GM23338 (cell line): ENCODE measurements around the gene TRDMT1. TPM values are rescaled to one million over a fixed set of nuclear protein-coding genes. Genes with fewer than 3 reads are reported as not detected.
A peak's percentile ranks its signal among the peaks of the same experiment; 100 is the strongest.

ENCODE experiments used
- ATAC-seq: fragments of 200-7000 bp; cut with Tn5 transposase; 3 replicates; pipeline ENCODE4 v1.9.1; 2020
- DNase-seq: peaks from one replicate; pipeline ENCODE4 v3.0.0-alpha.2; 2015; ENCODE audit warnings: low spot score
- H2AFZ ChIP-seq: fragments of 200-600 bp; sonication (generic); 2 replicates; pipeline ENCODE4 v1.8.0; 2016; ENCODE audit warnings: antibody characterized with exemption, mild to moderate bottlenecking, moderate library complexity
- H3F3A ChIP-seq: fragments of 200-600 bp; sonication (generic); replicated peaks from 2 replicates; pipeline ENCODE4 v1.8.0; 2017; ENCODE audit warnings: antibody characterized with exemption, mixed run types, low read depth
- H3K27ac ChIP-seq: fragments of 200-600 bp; sonication (generic); 2 replicates; pipeline ENCODE4 v1.6.1; 2016; ENCODE audit warnings: low read depth
- H3K27me3 ChIP-seq: fragments of 200-600 bp; sonication (generic); 2 replicates; pipeline ENCODE4 v1.8.0; 2016; ENCODE audit warnings: mild to moderate bottlenecking, mixed run types, moderate library complexity; ENCODE audit not compliant: insufficient read depth
- H3K36me3 ChIP-seq: fragments of 200-600 bp; sonication (generic); 2 replicates; pipeline ENCODE4 v1.8.0; 2016; ENCODE audit warnings: mild to moderate bottlenecking; ENCODE audit not compliant: insufficient read depth
- H3K4me1 ChIP-seq: fragments of 200-600 bp; sonication (generic); 2 replicates; pipeline ENCODE4 v1.8.0; 2016; ENCODE audit warnings: mild to moderate bottlenecking, moderate library complexity; ENCODE audit not compliant: insufficient read depth
- H3K4me2 ChIP-seq: fragments of 200-600 bp; sonication (generic); 2 replicates; pipeline ENCODE4 v1.7.1; 2017; ENCODE audit warnings: mixed run types
- H3K4me3 ChIP-seq: fragments of 200-600 bp; sonication (generic); 2 replicates; pipeline ENCODE4 v1.6.1; 2016; ENCODE audit warnings: mixed run types
- H3K79me2 ChIP-seq: fragments of 200-600 bp; sonication (generic); replicated peaks from 2 replicates; pipeline ENCODE4 v1.8.0; 2017; ENCODE audit warnings: mild to moderate bottlenecking; ENCODE audit not compliant: insufficient read depth
- H3K9me2 ChIP-seq: fragments of 200-600 bp; sonication (generic); 2 replicates; pipeline ENCODE4 v1.8.0; 2017; ENCODE audit not compliant: insufficient read depth
- H4K20me1 ChIP-seq: fragments of 200-600 bp; sonication (generic); replicated peaks from 2 replicates; pipeline ENCODE4 v1.8.0; 2017; ENCODE audit warnings: mild to moderate bottlenecking; ENCODE audit not compliant: insufficient read depth
- H3K27ac Mint-ChIP-seq: 2 replicates; pipeline ENCODE4 v1.8.0; 2020; ENCODE audit warnings: inconsistent platforms, mild to moderate bottlenecking, moderate library complexity, mixed read lengths
- H3K27me3 Mint-ChIP-seq: 3 replicates; pipeline ENCODE4 v1.8.0; 2022; ENCODE audit warnings: low read depth, mild to moderate bottlenecking, moderate library complexity, mixed read lengths, inconsistent platforms; ENCODE audit not compliant: insufficient read depth, poor library complexity
- H3K36me3 Mint-ChIP-seq: 3 replicates; pipeline ENCODE4 v1.8.0; 2021; ENCODE audit warnings: low read depth, mild to moderate bottlenecking, inconsistent platforms, moderate library complexity, mixed read lengths
- H3K4me1 Mint-ChIP-seq: 3 replicates; pipeline ENCODE4 v1.8.0; 2020; ENCODE audit warnings: mild to moderate bottlenecking, inconsistent platforms, mixed read lengths
- H3K4me3 Mint-ChIP-seq: 3 replicates; pipeline ENCODE4 v1.8.0; 2021; ENCODE audit warnings: moderate library complexity, mild to moderate bottlenecking, inconsistent platforms, mixed read lengths
- H3K9me3 Mint-ChIP-seq: 3 replicates; pipeline ENCODE4 v1.8.0; 2020; ENCODE audit warnings: moderate library complexity, mild to moderate bottlenecking, inconsistent platforms, mixed read lengths
- CREB1 ChIP-seq: fragments of 250-450 bp; sonication (Bioruptor Pico); IDR thresholded peaks from 2 replicates; pipeline ENCODE4 v1.5.0; 2020; ENCODE audit warnings: low read depth, mild to moderate bottlenecking, moderate library complexity
- EZH2 ChIP-seq: fragments of 200-600 bp; sonication (generic); IDR thresholded peaks from one replicate; pipeline ENCODE4 v1.8.0; 2017; ENCODE audit warnings: antibody characterized with exemption, mild to moderate bottlenecking, low read depth; ENCODE audit not compliant: unreplicated experiment
- EZH2phosphoT487 ChIP-seq: fragments of 200-600 bp; sonication (generic); IDR thresholded peaks from one replicate; pipeline ENCODE4 v1.8.1; 2018; ENCODE audit warnings: antibody characterized with exemption; ENCODE audit not compliant: unreplicated experiment
- JUNB ChIP-seq: IDR thresholded peaks from one replicate; pipeline ENCODE4 v1.6.1; 2016; ENCODE audit warnings: antibody characterized with exemption; ENCODE audit not compliant: unreplicated experiment
- NANOG ChIP-seq: IDR thresholded peaks from 2 replicates; pipeline ENCODE4 v1.6.1; 2016; ENCODE audit warnings: antibody characterized with exemption, borderline replicate concordance
- POLR2AphosphoS5 ChIP-seq: IDR thresholded peaks from 2 replicates; pipeline ENCODE4 v1.6.1; 2016; ENCODE audit warnings: antibody characterized with exemption, low read depth
- STAT1 ChIP-seq: IDR thresholded peaks from one replicate; pipeline ENCODE4 v1.6.1; 2016; ENCODE audit warnings: antibody characterized with exemption; ENCODE audit not compliant: unreplicated experiment
- ZNF114 ChIP-seq: fragments of 250-450 bp; sonication (Bioruptor Pico); IDR thresholded peaks from 2 replicates; pipeline ENCODE4 v1.5.0; 2020; ENCODE audit warnings: mild to moderate bottlenecking, moderate library complexity
- ZNF331 ChIP-seq: fragments of 250-450 bp; sonication (Bioruptor Pico); IDR thresholded peaks from 2 replicates; pipeline ENCODE4 v1.5.0; 2020; ENCODE audit warnings: low read depth, mild to moderate bottlenecking, moderate library complexity
- polyA plus RNA-seq: library from polyadenylated mRNA; unstranded; fragments of >200 nt; fragmentation: Nextera tagmentation; extraction: Ambion mirVana; gene quantifications from 2 replicates; pipeline ENCODE4 v1.2.1, GENCODE V29; 2016
- total RNA-seq: library from RNA; depleted of rRNA; stranded (reverse); fragments of >200 nt; shearing (Covaris generic); gene quantifications from 2 replicates; pipeline ENCODE4 v1.2.3, GENCODE V29; 2014
- TF ChIP-seq, protein P1 (sequence below): IDR thresholded peaks from 2 replicates; pipeline ENCODE4 v1.6.1; 2016; ENCODE audit warnings: antibody characterized with exemption
- TF ChIP-seq, protein P2 (sequence below), 2 experiments: fragments of 200-600 bp in 1 of 2; sonication (generic) in 1 of 2; conservative IDR thresholded peaks; 2 replicates each; pipeline versions ENCODE4 v1.5.1 to v1.6.1; 2016 to 2017; ENCODE audit warnings: antibody characterized with exemption in 2 of 2, low read depth in 2 of 2, mild to moderate bottlenecking in 2 of 2, moderate library complexity in 1 of 2
- TF ChIP-seq, protein P3 (sequence below): fragments of 250-450 bp; sonication (Bioruptor Pico); IDR thresholded peaks from 2 replicates; pipeline ENCODE4 v1.5.0; 2020; ENCODE audit warnings: mild to moderate bottlenecking, moderate library complexity
- TF ChIP-seq, protein P4 (sequence below): IDR thresholded peaks from one replicate; pipeline ENCODE4 v1.6.1; 2018; ENCODE audit warnings: antibody characterized with exemption; ENCODE audit not compliant: unreplicated experiment

TRDMT1 gene
- total and polyA plus RNA-seq, 2 experiments from 2014 or later, result 16.0 to 37.7 TPM

DNA sequence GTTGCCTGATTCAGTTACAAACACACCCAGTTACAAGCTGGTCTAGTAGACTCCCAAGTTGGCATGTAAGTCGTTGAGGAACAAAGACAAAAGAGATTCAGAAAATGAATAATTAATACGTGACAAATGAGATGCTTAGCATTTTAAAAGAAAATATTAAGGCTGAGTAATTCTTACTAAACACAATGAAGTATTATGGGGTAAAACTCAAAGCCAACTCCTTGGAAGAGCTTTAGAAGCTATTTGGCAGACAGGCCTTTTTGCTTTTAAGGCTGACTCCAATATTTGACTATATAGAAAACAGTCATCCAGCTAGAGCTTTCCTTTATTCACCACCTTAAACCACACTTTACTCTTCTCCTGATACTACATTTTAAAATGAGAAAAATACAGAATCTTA lies 5.4 kb downstream of the TRDMT1 start:
- Histone ChIP-seq H3K27ac (no peak overlapping the region), H3K79me2 (peaks cover 74% of the 10 kb centered on the region), H3K4me1 (peaks cover 34% of the 10 kb centered on the region), H4K20me1 (no peaks in the 10 kb centered on the region), H3K36me3 (no peaks in the 10 kb centered on the region), H2AFZ (no peak overlapping the region), H3F3A (no peaks in the 10 kb centered on the region), H3K27me3 (no peaks in the 10 kb centered on the region), H3K4me3 (no peak overlapping the region), H3K9me2 (no peaks in the 10 kb centered on the region), H3K4me2 (peak overlapping the region; percentile 9)
- Mint-ChIP-seq H3K4me1 (peaks cover 39% of the 10 kb centered on the region), H3K27me3 (peaks cover 1% of the 10 kb centered on the region), H3K4me3 (no peak overlapping the region), H3K36me3 (peaks cover 4% of the 10 kb centered on the region; the same call in 2 of the 3 replicates), H3K9me3 (peaks cover 3% of the 10 kb centered on the region; the same call in 1 of the 3 replicates), H3K27ac (no peak overlapping the region)
- no peak for TF ChIP-seq NANOG
- TF ChIP-seq, protein P1, sequence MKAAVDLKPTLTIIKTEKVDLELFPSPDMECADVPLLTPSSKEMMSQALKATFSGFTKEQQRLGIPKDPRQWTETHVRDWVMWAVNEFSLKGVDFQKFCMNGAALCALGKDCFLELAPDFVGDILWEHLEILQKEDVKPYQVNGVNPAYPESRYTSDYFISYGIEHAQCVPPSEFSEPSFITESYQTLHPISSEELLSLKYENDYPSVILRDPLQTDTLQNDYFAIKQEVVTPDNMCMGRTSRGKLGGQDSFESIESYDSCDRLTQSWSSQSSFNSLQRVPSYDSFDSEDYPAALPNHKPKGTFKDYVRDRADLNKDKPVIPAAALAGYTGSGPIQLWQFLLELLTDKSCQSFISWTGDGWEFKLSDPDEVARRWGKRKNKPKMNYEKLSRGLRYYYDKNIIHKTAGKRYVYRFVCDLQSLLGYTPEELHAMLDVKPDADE, result no peak
- TF ChIP-seq, protein P2, sequence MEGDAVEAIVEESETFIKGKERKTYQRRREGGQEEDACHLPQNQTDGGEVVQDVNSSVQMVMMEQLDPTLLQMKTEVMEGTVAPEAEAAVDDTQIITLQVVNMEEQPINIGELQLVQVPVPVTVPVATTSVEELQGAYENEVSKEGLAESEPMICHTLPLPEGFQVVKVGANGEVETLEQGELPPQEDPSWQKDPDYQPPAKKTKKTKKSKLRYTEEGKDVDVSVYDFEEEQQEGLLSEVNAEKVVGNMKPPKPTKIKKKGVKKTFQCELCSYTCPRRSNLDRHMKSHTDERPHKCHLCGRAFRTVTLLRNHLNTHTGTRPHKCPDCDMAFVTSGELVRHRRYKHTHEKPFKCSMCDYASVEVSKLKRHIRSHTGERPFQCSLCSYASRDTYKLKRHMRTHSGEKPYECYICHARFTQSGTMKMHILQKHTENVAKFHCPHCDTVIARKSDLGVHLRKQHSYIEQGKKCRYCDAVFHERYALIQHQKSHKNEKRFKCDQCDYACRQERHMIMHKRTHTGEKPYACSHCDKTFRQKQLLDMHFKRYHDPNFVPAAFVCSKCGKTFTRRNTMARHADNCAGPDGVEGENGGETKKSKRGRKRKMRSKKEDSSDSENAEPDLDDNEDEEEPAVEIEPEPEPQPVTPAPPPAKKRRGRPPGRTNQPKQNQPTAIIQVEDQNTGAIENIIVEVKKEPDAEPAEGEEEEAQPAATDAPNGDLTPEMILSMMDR (conservative IDR thresholded peaks at IDR 0.05; ENCODE audit: low read depth in 2 of 2), result no peak
- TF ChIP-seq, protein P3, sequence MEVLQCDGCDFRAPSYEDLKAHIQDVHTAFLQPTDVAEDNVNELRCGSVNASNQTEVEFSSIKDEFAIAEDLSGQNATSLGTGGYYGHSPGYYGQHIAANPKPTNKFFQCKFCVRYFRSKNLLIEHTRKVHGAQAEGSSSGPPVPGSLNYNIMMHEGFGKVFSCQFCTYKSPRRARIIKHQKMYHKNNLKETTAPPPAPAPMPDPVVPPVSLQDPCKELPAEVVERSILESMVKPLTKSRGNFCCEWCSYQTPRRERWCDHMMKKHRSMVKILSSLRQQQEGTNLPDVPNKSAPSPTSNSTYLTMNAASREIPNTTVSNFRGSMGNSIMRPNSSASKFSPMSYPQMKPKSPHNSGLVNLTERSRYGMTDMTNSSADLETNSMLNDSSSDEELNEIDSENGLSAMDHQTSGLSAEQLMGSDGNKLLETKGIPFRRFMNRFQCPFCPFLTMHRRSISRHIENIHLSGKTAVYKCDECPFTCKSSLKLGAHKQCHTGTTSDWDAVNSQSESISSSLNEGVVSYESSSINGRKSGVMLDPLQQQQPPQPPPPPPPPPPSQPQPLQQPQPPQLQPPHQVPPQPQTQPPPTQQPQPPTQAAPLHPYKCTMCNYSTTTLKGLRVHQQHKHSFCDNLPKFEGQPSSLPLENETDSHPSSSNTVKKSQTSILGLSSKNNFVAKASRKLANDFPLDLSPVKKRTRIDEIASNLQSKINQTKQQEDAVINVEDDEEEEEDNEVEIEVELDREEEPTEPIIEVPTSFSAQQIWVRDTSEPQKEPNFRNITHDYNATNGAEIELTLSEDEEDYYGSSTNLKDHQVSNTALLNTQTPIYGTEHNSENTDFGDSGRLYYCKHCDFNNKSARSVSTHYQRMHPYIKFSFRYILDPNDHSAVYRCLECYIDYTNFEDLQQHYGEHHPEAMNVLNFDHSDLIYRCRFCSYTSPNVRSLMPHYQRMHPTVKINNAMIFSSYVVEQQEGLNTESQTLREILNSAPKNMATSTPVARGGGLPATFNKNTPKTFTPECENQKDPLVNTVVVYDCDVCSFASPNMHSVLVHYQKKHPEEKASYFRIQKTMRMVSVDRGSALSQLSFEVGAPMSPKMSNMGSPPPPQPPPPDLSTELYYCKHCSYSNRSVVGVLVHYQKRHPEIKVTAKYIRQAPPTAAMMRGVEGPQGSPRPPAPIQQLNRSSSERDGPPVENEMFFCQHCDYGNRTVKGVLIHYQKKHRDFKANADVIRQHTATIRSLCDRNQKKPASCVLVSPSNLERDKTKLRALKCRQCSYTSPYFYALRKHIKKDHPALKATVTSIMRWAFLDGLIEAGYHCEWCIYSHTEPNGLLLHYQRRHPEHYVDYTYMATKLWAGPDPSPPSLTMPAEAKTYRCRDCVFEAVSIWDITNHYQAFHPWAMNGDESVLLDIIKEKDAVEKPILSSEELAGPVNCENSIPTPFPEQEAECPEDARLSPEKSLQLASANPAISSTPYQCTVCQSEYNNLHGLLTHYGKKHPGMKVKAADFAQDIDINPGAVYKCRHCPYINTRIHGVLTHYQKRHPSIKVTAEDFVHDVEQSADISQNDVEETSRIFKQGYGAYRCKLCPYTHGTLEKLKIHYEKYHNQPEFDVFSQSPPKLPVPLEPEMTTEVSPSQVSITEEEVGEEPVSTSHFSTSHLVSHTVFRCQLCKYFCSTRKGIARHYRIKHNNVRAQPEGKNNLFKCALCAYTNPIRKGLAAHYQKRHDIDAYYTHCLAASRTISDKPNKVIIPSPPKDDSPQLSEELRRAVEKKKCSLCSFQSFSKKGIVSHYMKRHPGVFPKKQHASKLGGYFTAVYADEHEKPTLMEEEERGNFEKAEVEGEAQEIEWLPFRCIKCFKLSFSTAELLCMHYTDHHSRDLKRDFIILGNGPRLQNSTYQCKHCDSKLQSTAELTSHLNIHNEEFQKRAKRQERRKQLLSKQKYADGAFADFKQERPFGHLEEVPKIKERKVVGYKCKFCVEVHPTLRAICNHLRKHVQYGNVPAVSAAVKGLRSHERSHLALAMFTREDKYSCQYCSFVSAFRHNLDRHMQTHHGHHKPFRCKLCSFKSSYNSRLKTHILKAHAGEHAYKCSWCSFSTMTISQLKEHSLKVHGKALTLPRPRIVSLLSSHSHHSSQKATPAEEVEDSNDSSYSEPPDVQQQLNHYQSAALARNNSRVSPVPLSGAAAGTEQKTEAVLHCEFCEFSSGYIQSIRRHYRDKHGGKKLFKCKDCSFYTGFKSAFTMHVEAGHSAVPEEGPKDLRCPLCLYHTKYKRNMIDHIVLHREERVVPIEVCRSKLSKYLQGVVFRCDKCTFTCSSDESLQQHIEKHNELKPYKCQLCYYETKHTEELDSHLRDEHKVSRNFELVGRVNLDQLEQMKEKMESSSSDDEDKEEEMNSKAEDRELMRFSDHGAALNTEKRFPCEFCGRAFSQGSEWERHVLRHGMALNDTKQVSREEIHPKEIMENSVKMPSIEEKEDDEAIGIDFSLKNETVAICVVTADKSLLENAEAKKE (CRISPR knock-in tag), result no peak
- TF ChIP-seq ZNF114, result no peak
- TF ChIP-seq POLR2AphosphoS5, result no peak
- no peak for TF ChIP-seq EZH2
- TF ChIP-seq EZH2phosphoT487, result no peak
- no peak for TF ChIP-seq CREB1 (CRISPR knock-in tag)
- TF ChIP-seq STAT1, result no peak
- no peak for TF ChIP-seq JUNB
- no peak for TF ChIP-seq ZNF331 (CRISPR knock-in tag)
- TF ChIP-seq, protein P4, sequence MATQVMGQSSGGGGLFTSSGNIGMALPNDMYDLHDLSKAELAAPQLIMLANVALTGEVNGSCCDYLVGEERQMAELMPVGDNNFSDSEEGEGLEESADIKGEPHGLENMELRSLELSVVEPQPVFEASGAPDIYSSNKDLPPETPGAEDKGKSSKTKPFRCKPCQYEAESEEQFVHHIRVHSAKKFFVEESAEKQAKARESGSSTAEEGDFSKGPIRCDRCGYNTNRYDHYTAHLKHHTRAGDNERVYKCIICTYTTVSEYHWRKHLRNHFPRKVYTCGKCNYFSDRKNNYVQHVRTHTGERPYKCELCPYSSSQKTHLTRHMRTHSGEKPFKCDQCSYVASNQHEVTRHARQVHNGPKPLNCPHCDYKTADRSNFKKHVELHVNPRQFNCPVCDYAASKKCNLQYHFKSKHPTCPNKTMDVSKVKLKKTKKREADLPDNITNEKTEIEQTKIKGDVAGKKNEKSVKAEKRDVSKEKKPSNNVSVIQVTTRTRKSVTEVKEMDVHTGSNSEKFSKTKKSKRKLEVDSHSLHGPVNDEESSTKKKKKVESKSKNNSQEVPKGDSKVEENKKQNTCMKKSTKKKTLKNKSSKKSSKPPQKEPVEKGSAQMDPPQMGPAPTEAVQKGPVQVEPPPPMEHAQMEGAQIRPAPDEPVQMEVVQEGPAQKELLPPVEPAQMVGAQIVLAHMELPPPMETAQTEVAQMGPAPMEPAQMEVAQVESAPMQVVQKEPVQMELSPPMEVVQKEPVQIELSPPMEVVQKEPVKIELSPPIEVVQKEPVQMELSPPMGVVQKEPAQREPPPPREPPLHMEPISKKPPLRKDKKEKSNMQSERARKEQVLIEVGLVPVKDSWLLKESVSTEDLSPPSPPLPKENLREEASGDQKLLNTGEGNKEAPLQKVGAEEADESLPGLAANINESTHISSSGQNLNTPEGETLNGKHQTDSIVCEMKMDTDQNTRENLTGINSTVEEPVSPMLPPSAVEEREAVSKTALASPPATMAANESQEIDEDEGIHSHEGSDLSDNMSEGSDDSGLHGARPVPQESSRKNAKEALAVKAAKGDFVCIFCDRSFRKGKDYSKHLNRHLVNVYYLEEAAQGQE, result no peak
- no peak for DNase-seq
- no peak for ATAC-seq
